ENCODE results near the gene SAMHD1.
A peak's percentile ranks its signal among the peaks of the same experiment; 100 is the strongest.

Gene SAMHD1

DNA sequence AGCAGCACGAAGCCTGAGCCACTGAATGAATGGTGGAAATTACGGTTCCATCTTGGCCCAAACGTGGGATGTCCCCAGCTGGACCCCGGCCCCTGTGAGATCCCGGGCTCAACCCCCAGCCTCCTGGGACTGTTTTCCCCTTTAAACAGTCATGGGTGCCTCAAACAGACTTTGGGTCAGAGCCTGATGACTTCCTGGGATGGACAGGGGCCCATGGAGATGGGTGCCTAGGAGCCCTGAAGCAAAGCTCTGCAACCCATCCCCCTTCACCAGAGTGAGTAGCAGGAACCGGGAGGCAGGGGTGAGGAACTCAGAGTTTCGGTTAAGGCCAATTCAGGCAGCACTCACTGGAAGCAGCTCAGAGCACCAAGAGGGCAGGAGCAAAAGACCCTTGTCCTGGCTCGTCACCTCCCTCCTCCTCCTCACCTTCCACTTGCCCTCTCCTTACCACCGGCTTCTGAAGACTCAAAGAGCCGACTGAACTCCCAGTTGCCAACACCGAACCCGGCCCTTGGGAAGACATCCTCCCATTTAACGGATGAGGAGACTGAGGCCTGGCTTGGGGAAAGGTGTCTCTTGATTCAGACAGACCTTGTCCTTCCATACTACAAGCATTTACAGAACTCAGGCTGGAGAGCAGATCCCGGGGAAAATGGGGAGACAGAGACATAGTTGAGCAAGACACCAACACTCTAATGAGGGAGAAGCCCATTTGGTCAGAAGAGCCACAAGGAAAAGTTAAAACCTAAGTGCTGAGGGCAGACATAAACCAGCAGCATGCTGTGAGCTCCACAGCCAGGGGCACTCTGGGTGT is 90.5 kb downstream of the SAMHD1 start:
- Histone ChIP-seq H2AFZ (no peak overlapping the region), H3K79me2 (peaks cover 49% of the 10 kb centered on the region), H3K9ac (no peak overlapping the region), H3K4me2 (ENCODE audit: low read length) (peak overlapping the region; percentile 78), H3K4me1 (peaks cover 6% of the 10 kb centered on the region), H3K4me3 (ENCODE audit: low read depth, low read length) (peak overlapping the region; percentile 55), H3K36me3 (ENCODE audit: control insufficient read depth, insufficient read depth, low read length) (no peaks in the 10 kb centered on the region), H3K27ac (no peak overlapping the region), H3K27me3 (ENCODE audit: control insufficient read depth, insufficient read depth, low read length) (no peaks in the 10 kb centered on the region), H3K9me3 (ENCODE audit: control insufficient read depth, low read length) (no peaks in the 10 kb centered on the region)
- TF ChIP-seq CTCF (IDR thresholded peaks at IDR 0.05): no peak

DNA sequence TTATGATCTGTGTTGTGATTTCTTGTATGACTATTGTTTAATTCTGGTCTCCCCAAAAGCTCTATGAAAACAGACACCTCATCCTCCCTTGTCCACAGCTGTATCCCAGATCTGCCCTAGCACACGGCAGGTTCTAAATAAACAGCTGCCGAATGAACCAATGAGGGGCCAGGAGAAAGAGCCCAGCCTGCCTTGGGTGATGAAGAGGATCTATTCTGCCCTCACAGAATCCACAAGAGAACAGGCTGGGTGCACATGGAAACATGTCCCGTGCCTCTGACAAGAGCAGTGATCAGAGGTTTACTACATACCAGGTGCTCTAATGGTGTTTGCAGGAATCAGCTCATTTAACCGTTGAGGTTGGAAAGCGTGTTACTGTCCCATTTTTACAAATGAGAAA is 91.2 kb downstream of the SAMHD1 start:
- Histone ChIP-seq H3K4me2 (ENCODE audit: low read length) (no peak overlapping the region), H3K27ac (no peak overlapping the region), H3K4me3 (ENCODE audit: low read depth, low read length) (no peak overlapping the region), H2AFZ (no peak overlapping the region), H3K27me3 (ENCODE audit: control insufficient read depth, insufficient read depth, low read length) (no peaks in the 10 kb centered on the region), H3K4me1 (peaks cover 6% of the 10 kb centered on the region), H3K79me2 (peaks cover 56% of the 10 kb centered on the region), H3K9me3 (ENCODE audit: control insufficient read depth, low read length) (no peaks in the 10 kb centered on the region), H3K9ac (no peak overlapping the region), H3K36me3 (ENCODE audit: control insufficient read depth, insufficient read depth, low read length) (no peaks in the 10 kb centered on the region)
- TF ChIP-seq CTCF (IDR thresholded peaks at IDR 0.05): no peak

DNA sequence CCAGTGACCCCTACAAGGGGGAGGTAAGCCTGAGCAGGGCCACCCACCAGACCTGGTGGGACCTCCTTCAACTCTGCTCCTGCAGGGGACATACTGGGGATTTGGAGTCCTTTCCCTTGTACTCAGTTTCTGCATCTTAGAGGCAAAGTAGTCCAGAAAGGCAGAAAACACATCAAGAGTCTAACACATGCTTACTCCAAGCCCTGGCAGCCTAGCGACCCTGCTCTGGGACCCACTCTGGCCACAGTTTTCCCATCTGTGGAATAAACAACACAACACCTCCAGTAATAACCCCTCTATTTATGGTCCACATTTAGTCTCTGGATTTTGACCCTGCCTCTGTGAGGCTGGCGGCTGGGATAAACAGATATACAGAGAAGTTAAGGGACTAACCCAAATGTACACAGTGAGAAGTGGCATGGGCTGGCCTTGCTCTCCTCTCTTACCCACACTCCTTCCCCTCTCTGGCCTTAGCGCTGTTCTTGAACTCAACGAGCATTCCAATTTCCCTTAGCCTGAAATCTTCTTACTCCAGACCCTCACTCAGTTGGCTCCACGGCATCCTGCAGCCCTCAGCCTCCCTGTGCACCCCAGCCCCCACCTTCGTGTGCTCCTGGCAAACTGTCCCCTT is 91.7 kb downstream of the SAMHD1 start:
- Histone ChIP-seq H3K27ac (no peak overlapping the region), H3K4me3 (ENCODE audit: low read depth, low read length) (no peak overlapping the region)
- no peak for TF ChIP-seq CTCF (IDR thresholded peaks at IDR 0.05)

DNA sequence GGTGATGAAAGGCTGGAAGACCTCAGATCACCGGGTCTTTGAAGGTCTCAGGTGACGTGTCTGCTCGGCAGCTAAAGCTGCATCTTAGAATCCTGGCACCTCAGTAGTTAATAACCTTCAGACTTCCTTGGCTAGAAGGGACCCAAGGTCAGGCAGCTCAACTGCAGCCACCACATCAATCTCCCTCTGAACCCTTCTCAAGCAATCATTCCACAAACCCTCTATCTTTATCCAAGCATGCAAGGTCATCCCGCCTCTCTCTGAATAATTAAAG is 92.3 kb downstream of the SAMHD1 start:
- H3K4me3 ChIP-seq (ENCODE audit: low read depth, low read length): no peak overlapping the region
- peaks cover 67% of the 10 kb centered on the region for H3K79me2 ChIP-seq
- no peak overlapping the region for H3K27ac ChIP-seq
- no peaks in the 10 kb centered on the region for H3K36me3 ChIP-seq (ENCODE audit: control insufficient read depth, insufficient read depth, low read length)
- no peaks in the 10 kb centered on the region for H3K27me3 ChIP-seq (ENCODE audit: control insufficient read depth, insufficient read depth, low read length)
- H3K4me1 ChIP-seq: peaks cover 4% of the 10 kb centered on the region
- H3K4me2 ChIP-seq (ENCODE audit: low read length): no peak overlapping the region
- no peaks in the 10 kb centered on the region for H3K9me3 ChIP-seq (ENCODE audit: control insufficient read depth, low read length)
- no peak overlapping the region for H3K9ac ChIP-seq
- H2AFZ ChIP-seq: no peak overlapping the region
- no peak for TF ChIP-seq CTCF (IDR thresholded peaks at IDR 0.05)

More for the DNA sequence above, 91.7 kb downstream of the SAMHD1 start:
- H3K36me3 ChIP-seq (ENCODE audit: control insufficient read depth, insufficient read depth, low read length): no peaks in the 10 kb centered on the region
- H3K4me2 ChIP-seq (ENCODE audit: low read length): no peak overlapping the region
- no peak overlapping the region for H3K9ac ChIP-seq
- H3K9me3 ChIP-seq (ENCODE audit: control insufficient read depth, low read length): no peaks in the 10 kb centered on the region
- no peak overlapping the region for H2AFZ ChIP-seq
- H3K79me2 ChIP-seq: peaks cover 61% of the 10 kb centered on the region
- H3K4me1 ChIP-seq: peaks cover 6% of the 10 kb centered on the region
- no peaks in the 10 kb centered on the region for H3K27me3 ChIP-seq (ENCODE audit: control insufficient read depth, insufficient read depth, low read length)
